A549 (cell line): ENCODE data around the gene EPHB6.

ENCODE experiments used
- CTCF ChIP-seq: fragments of >200 bp; sonication (Bioruptor Twin); formaldehyde crosslinking; IDR thresholded peaks from 3 replicates; pipeline ENCODE4 v1.5.1; 2016
- ELK1 ChIP-seq: fragments of 150-350 bp; IDR thresholded peaks from 2 replicates; pipeline ENCODE4 v1.6.1; 2014; ENCODE audit warnings: low read depth, mild to moderate bottlenecking, low read length
- HMGXB4 ChIP-seq: fragments of 250-450 bp; sonication (Bioruptor Pico); IDR thresholded peaks from 2 replicates; pipeline ENCODE4 v1.5.0; 2021; ENCODE audit warnings: mild to moderate bottlenecking, moderate library complexity, borderline replicate concordance
- JUN ChIP-seq, 2 experiments: fragments of >200 bp; sonication (Bioruptor Twin); formaldehyde crosslinking; IDR thresholded peaks; 2 replicates in 1 of 2; 3 replicates in 1 of 2; pipeline ENCODE4 v1.6.1; 2016 to 2017
- MYC ChIP-seq: IDR thresholded peaks from 2 replicates; pipeline ENCODE4 v1.6.1; 2012; ENCODE audit warnings: mild to moderate bottlenecking, inconsistent platforms, low read length, improper control_type of control experiment, borderline replicate concordance
- SMC3 ChIP-seq: fragments of >200 bp; sonication (Bioruptor Twin); formaldehyde crosslinking; IDR thresholded peaks from 3 replicates; pipeline ENCODE4 v1.6.1; 2018; ENCODE audit warnings: inconsistent platforms

- TF ChIP-seq CTCF (no peak), SMC3 (no peak), JUN (IDR thresholded peaks at IDR 0.05) (no peak), HMGXB4 (CRISPR knock-in tag) (no peak), ELK1 (no peak), MYC (no peak)
These were observed 42.0 kb downstream of the EPHB6 start for GRCh38 chr7:142896741-142897379.
